ENCODE data around the gene KRTAP12-4.

- TF ChIP-seq POLR2AphosphoS5 (IDR thresholded peaks at IDR 0.05) (no peak), CTCF (IDR thresholded peaks at IDR 0.05) (no peak)
Measured at GRCh38 chr21:44611551-44611950, 42.9 kb downstream of the KRTAP12-4 start.

Measured in suprapubic skin (tissue), 3 donors.